Adrenal gland (tissue), 19 donors: ENCODE data around the gene SPNS1. TPM values are rescaled to one million over a fixed set of nuclear protein-coding genes. Genes with fewer than 3 reads are reported as not detected.
A peak's percentile ranks its signal among the peaks of the same experiment; 100 is the strongest.
"Not testable (repeated sequence)": the region's sequence is repeated elsewhere in the genome, so short reads cannot be mapped to it uniquely, and the experiment has no call there.

ENCODE experiments used
- DNase-seq, 7 donors: peaks; one replicate each; pipeline ENCODE4 v3.0.0-alpha.2; 2019 to 2020
- H3K27ac ChIP-seq, 5 donors: fragments of 200-600 bp; sonication (generic) in 4 of 5; 1 replicate in 3 of 5; 2 replicates in 2 of 5; pipeline versions ENCODE4 v1.5.1 to v1.8.0; 2016 to 2020; ENCODE audit warnings: mild to moderate bottlenecking in 1 of 5
- H3K27me3 ChIP-seq: fragments of 200-600 bp; 2 replicates; pipeline ENCODE4 v1.8.0; 2021
- H3K36me3 ChIP-seq, 2 donors: fragments of 200-600 bp; replicated peaks in 1 of 2; 1 replicate in 1 of 2; 2 replicates in 1 of 2; pipeline versions ENCODE4 v1.5.1 to v1.8.0; 2018 to 2022
- H3K4me1 ChIP-seq, 2 donors: fragments of 200-600 bp; replicated peaks in 1 of 2; 1 replicate in 1 of 2; 2 replicates in 1 of 2; pipeline versions ENCODE4 v1.5.1 to v1.8.0; 2018 to 2021
- H3K4me3 ChIP-seq, 4 donors: fragments of 200-600 bp; sonication (generic) in 3 of 4; one replicate each; pipeline ENCODE4 v1.5.1; 2016 to 2018
- H3K9me3 ChIP-seq, 3 donors: fragments of 200-600 bp; sonication (generic) in 1 of 3; replicated peaks in 1 of 3; 1 replicate in 2 of 3; 2 replicates in 1 of 3; pipeline versions ENCODE4 v1.5.1 to v1.8.0; 2016 to 2021
- CTCF ChIP-seq, 6 experiments: fragments of 450-650 bp in 4 of 6; fragments of 200-600 bp in 2 of 6; sonication (generic) in 1 of 6; IDR thresholded peaks; 1 replicate in 5 of 6; 2 replicates in 1 of 6; pipeline versions ENCODE4 v1.5.1 to v1.8.0; 2016 to 2021; ENCODE audit warnings: antibody characterized with exemption in 6 of 6, mild to moderate bottlenecking in 2 of 6, moderate library complexity in 1 of 6
- POLR2A ChIP-seq, 2 donors: fragments of 450-650 bp; IDR thresholded peaks; one replicate each; pipeline ENCODE4 v1.6.1; 2017; ENCODE audit warnings: antibody characterized with exemption in 2 of 2, mild to moderate bottlenecking in 2 of 2, moderate library complexity in 1 of 2
- WGBS, 4 donors: extraction: QIAGEN DNeasy Blood & Tissue Kit in 2 of 4; methylation state at CpG; one replicate each; pipeline versions ENCODE4 v1.1.5 to v1.1.7; 2013 to 2017; 5-methylcytosine and 5-hydroxymethylcytosine counted together
- intact Hi-C, 2 donors: fragments of 100-400 bp; cut with DNase I; formaldehyde crosslinking; loops; one replicate each; pipeline versions ENCODE4 v1.14.1 to v1.15.0; 2022 to 2023
- long read RNA-seq, 10 donors: library from polyadenylated mRNA in 3 of 10; unstranded in 2 of 10; stranded (forward) in 1 of 10; transcript quantifications; one replicate each; pipeline ENCODE4 v2.0.0 and lab custom pipeline, GENCODE V29; 2021 to 2026
- polyA plus RNA-seq, 3 donors: library from polyadenylated mRNA; stranded (reverse); fragments of 200-250 nt in 2 of 3; fragments of 350-450 nt in 1 of 3; fragmentation: Illumina TruSeq in 1 of 3; extraction: RNeasy Lipid Tissue Mini Kit (QIAGEN cat#74804) in 1 of 3; gene quantifications; one replicate each; pipeline ENCODE4 v1.2.3, GENCODE V29; 2013 to 2014
- total RNA-seq, 9 donors: library from RNA; depleted of rRNA in 4 of 9; stranded (reverse); fragments of >200 nt in 4 of 9; fragments of 120-200 nt in 1 of 9; fragmentation: NEBNext Ultra II Directional in 1 of 9; extraction: Animal tissue kit (Norgen Biotek cat#: 25700) in 1 of 9; gene quantifications; one replicate each; pipeline versions ENCODE4 v1.1.0 to v1.2.4, GENCODE V29; 2013 to 2023
- donor health status: healthy with polysubstance abuse.
- donor health status: Bipolar disorder and iron deficiency.
- donor health status: DM: yes; HTN: yes; CAD: no.
- donor health status: DM: no; HTN: no; CAD: no.
- donor health status: DM: no; HTN: no; CAD: no.
- donor health status: DM: yes; HTN: yes; CAD: no.

Gene SPNS1, protein sequence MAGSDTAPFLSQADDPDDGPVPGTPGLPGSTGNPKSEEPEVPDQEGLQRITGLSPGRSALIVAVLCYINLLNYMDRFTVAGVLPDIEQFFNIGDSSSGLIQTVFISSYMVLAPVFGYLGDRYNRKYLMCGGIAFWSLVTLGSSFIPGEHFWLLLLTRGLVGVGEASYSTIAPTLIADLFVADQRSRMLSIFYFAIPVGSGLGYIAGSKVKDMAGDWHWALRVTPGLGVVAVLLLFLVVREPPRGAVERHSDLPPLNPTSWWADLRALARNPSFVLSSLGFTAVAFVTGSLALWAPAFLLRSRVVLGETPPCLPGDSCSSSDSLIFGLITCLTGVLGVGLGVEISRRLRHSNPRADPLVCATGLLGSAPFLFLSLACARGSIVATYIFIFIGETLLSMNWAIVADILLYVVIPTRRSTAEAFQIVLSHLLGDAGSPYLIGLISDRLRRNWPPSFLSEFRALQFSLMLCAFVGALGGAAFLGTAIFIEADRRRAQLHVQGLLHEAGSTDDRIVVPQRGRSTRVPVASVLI
- total RNA-seq (10 to 100 TPM; 18.0 to 64.2 (median 34.2) TPM), polyA plus RNA-seq (100 to 1,000 TPM in 2 of 3 donors, 1 to 10 TPM in 1; 8.3 to 168 (median 114) TPM)
- long read RNA-seq, donor 1, transcript SPNS1-201 (12 exons, 2,208 nt): major isoform, 11 of 27 reads
- long read RNA-seq, donor 1, partial matches to known transcripts: 15 of 27 reads
- long read RNA-seq, donor 1, other reads (novel, unspliced or antisense): 0 of 27 reads
- long read RNA-seq, donor 2, transcript SPNS1-201 (12 exons, 2,208 nt): major isoform, 8 of 23 reads
- long read RNA-seq, donor 2, partial matches to known transcripts: 10 of 23 reads
- long read RNA-seq, donor 2, other reads (novel, unspliced or antisense): 0 of 23 reads
- long read RNA-seq, donor 3, transcript SPNS1-201 (12 exons, 2,208 nt): major isoform, 7 of 9 reads
- long read RNA-seq, donor 3, partial matches to known transcripts: 0 of 9 reads
- long read RNA-seq, donor 3, other reads (novel, unspliced or antisense): 0 of 9 reads
- long read RNA-seq, donor 4, transcript SPNS1-201 (12 exons, 2,208 nt): major isoform, 19 of 35 reads
- long read RNA-seq, donor 4, partial matches to known transcripts: 7 of 35 reads
- long read RNA-seq, donor 4, other reads (novel, unspliced or antisense): 4 of 35 reads
- long read RNA-seq, donor 5, transcript SPNS1-201 (12 exons, 2,208 nt): major isoform, 121 of 203 reads
- long read RNA-seq, donor 5, transcript SPNS1-207 (13 exons, 1,979 nt): minor isoform, 16 of 203 reads
- long read RNA-seq, donor 5, transcript SPNS1-203 (11 exons, 2,027 nt): minor isoform, 5 of 203 reads
- long read RNA-seq, donor 5, transcript SPNS1-202 (13 exons, 2,102 nt): minor isoform, 9 of 203 reads
- long read RNA-seq, donor 5, partial matches to known transcripts: 7 of 203 reads
- long read RNA-seq, donor 5, other reads (novel, unspliced or antisense): 45 of 203 reads
- long read RNA-seq, donor 6, transcript SPNS1-201 (12 exons, 2,208 nt): major isoform, 7 of 16 reads
- long read RNA-seq, donor 6, partial matches to known transcripts: 5 of 16 reads
- long read RNA-seq, donor 6, other reads (novel, unspliced or antisense): 3 of 16 reads
- long read RNA-seq, donor 7, transcript SPNS1-201 (12 exons, 2,208 nt): major isoform, 7 of 12 reads
- long read RNA-seq, donor 7, partial matches to known transcripts: 5 of 12 reads
- long read RNA-seq, donor 7, other reads (novel, unspliced or antisense): 0 of 12 reads
- long read RNA-seq, donor 8, transcript SPNS1-201 (12 exons, 2,208 nt): major isoform, 13 of 44 reads
- long read RNA-seq, donor 8, partial matches to known transcripts: 28 of 44 reads
- long read RNA-seq, donor 8, other reads (novel, unspliced or antisense): 0 of 44 reads
- long read RNA-seq, donor 9, transcript SPNS1-201 (12 exons, 2,208 nt): major isoform, 6 of 6 reads
- long read RNA-seq, donor 9, partial matches to known transcripts: 0 of 6 reads
- long read RNA-seq, donor 9, other reads (novel, unspliced or antisense): 0 of 6 reads
- long read RNA-seq, donor 10, partial matches to known transcripts: 35 of 43 reads
- long read RNA-seq, donor 10, other reads (novel, unspliced or antisense): 0 of 43 reads

DNA sequence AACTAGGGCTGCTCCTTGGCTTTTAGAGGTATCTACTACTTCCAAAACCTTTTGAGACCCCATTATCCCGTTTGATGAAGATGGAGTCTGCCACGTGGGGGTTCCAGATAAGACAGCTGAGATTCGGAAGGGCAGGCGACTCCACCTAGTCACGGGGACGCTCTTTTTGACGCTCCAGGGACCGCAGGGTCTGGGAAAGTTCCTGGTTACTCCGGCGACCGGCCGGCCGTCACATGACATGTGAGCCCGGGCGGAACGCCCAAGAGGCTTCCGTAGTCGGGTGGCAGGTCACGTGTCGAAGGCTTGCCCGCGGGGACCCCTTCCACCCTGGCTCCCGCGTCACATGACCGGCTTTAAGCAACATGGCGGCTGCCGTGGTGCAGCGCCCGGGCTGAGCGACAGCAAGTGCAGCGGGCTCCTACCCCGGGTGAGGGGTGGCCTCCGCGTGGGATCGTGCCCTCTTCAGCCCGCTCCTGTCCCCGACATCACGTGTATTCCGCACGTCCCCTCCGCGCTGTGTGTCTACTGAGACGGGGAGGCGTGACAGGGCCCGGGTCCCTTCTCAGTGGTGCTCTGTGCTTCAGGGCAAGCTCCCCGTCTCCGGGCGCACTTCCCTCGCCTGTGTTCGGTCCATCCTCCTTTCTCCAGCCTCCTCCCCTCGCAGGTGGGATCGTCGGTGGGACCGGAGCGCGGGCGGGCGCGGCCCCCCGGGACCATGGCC, at the start of gene SPNS1:
SPNS1 (plus strand) TSS at position 342 of the 721 bp plus-strand sequence; CDS start at position 716, 374 bp downstream.
- peaks cover 0 to 12% of the 10 kb centered on the region in 2 donors for H3K36me3 ChIP-seq
- no peak for TF ChIP-seq CTCF (IDR thresholded peaks at IDR 0.05)
- TF ChIP-seq POLR2A (IDR thresholded peaks at IDR 0.05): peak in 1 of 2 donors; percentile 53
- H3K27ac ChIP-seq: peak within 1 kb of the TSS in 3 of 5 donors; percentile 63 to 75 (median 74)
- no peaks in the 10 kb centered on the region for H3K9me3 ChIP-seq
- 0% methylated on average over 6 to 60 of the region's 60 CpGs for WGBS, 4 donors
- H3K27me3 ChIP-seq: no peaks in the 10 kb centered on the region
- DNase-seq: peak; percentile 97 to 99 (median 98)
- H3K4me1 ChIP-seq: peaks cover 15 to 18% of the 10 kb centered on the region in 2 donors
- intact Hi-C loops: no loop called here
- peak within 1 kb of the TSS; percentile 71 to 96 (median 88) for H3K4me3 ChIP-seq

DNA sequence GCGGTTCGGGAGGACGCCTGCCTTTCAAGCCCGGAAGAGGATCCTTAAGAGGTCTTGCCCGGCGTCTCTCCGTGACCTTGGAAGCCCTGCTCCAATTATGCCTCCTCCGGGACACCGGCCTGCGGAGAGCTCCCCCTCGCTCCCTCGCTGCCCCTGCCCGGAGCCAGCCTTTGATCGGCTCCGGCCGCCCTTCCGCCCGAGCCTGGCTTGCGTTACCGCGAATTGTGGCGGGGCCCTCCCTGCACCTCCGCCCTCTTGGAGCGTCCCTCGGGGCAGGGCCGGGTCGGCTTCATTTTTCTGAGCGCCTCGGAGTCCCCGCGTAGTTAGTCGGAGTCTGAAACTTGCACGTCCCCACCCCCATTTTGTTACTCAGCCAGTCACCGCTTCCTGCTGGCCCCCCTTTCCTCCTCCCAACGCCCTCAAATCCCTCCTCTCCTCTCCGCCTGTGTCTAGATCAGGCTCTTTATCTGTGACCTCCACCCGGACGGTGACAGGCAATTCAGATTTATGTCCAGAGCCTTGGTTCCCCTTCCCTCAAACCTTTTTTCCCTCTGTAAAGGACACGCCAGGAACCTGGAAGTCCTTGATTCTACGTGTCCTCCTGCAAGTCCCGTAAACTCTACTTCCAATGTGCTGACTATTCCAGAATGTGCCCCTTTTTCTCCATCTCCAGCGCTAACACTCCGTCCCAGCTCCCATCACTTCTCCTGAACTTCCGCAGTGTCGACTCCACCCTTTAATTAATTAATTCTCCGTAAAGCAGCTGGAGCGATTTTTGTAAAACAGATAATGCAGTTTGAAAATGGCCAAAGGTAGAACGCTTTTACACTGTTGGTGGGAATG, 49.0 kb upstream of the SPNS1 start:
- H3K4me1 ChIP-seq: peaks cover 16 to 24% of the 10 kb centered on the region in 2 donors
- DNase-seq: peak; percentile 75 to 91 (median 86)
- WGBS, 4 donors: 1% methylated on average over 23 to 48 of the region's 48 CpGs
- no peaks in the 10 kb centered on the region for H3K27me3 ChIP-seq
- TF ChIP-seq CTCF (IDR thresholded peaks at IDR 0.05): no peak
- TF ChIP-seq POLR2A (IDR thresholded peaks at IDR 0.05): peak; percentile 62
- intact Hi-C loops: no loop called here
- peaks cover 0 to 3% of the 10 kb centered on the region in 2 donors for H3K36me3 ChIP-seq
- peak overlapping the region; percentile 86 to 99 (median 95) for H3K27ac ChIP-seq
- H3K4me3 ChIP-seq: peak overlapping the region; percentile 51 to 94 (median 72)
- no peaks in the 10 kb centered on the region for H3K9me3 ChIP-seq

DNA sequence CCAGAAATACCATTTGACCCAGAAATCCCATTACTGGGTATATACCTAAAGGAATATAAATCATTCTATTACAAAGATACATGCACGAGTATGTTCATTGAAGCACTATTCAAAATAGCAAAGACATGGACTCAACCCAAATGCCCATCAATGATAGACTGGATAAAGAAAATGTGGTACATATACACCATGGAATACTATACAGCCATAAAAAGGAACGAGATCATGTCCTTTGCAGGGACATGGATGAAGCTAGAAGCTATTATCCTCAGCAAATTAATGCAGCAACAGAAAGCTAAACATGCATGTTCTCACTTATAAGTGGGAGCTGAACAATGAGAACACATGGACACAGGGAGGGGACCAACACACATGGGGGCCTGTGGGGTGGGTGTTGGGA, 48.3 kb upstream of the SPNS1 start:
- intact Hi-C loops: not testable (repeated sequence)
- H3K27ac ChIP-seq: peak overlapping the region in 3 of 5 donors; percentile 86 to 99 (median 94)

More for the DNA sequence above, 48.3 kb upstream of the SPNS1 start:
- H3K27me3 ChIP-seq, DNase-seq, H3K9me3 ChIP-seq, H3K36me3 ChIP-seq: not testable (repeated sequence)
- peak overlapping the region in 1 of 4 donors; percentile 66 for H3K4me3 ChIP-seq
- WGBS, 4 donors: 47 to 55% (median 53%) methylated on average over 2 of the region's 2 CpGs
- peaks cover 16 to 24% of the 10 kb centered on the region in 2 donors for H3K4me1 ChIP-seq
